PFSK-1 (cell line): Measurements from ENCODE around the gene PFN1.

ENCODE experiments used
- FOXP2 ChIP-seq: optimal IDR thresholded peaks from 2 replicates; pipeline ENCODE3; 2011; ENCODE audit warnings: borderline replicate concordance, control low read depth, inconsistent platforms; ENCODE audit not compliant: insufficient read depth; ENCODE audit errors: extremely low read length, extremely low read depth
- POLR2AphosphoS5 ChIP-seq: IDR thresholded peaks from 2 replicates; pipeline ENCODE4 v1.6.1; 2012; ENCODE audit warnings: low read depth, mild to moderate bottlenecking, control low read depth, low read length, moderate library complexity
- REST ChIP-seq, 2 experiments: IDR thresholded peaks; 2 replicates each; pipeline versions ENCODE4 v1.6.1 to v1.8.0; 2011 to 2012; ENCODE audit warnings: low read depth in 2 of 2, low read length in 2 of 2, control low read depth in 1 of 2, inconsistent platforms in 1 of 2, mild to moderate bottlenecking in 1 of 2, moderate library complexity in 1 of 2; ENCODE audit not compliant: insufficient read depth in 1 of 2
- SIN3A ChIP-seq: IDR thresholded peaks from 2 replicates; pipeline ENCODE4 v1.6.1; 2012; ENCODE audit warnings: mild to moderate bottlenecking, low read length, moderate library complexity, borderline replicate concordance; ENCODE audit not compliant: insufficient read depth
- TAF1 ChIP-seq: IDR thresholded peaks from 2 replicates; pipeline ENCODE4 v1.6.1; 2012; ENCODE audit warnings: low read length, control low read depth, borderline replicate concordance; ENCODE audit not compliant: insufficient read depth

PFN1 gene

GRCh38 chr17:4933646-4934045 is 14.7 kb downstream of the PFN1 start:
- TF ChIP-seq REST (IDR thresholded peaks at IDR 0.05; ENCODE audit: insufficient read depth in 1 of 2, low read depth in 2 of 2, low read length in 2 of 2) (no peak), SIN3A (no peak), TAF1 (no peak)

- TF ChIP-seq REST (IDR thresholded peaks at IDR 0.05; ENCODE audit: insufficient read depth in 1 of 2, low read depth in 2 of 2, low read length in 2 of 2) (no peak), SIN3A (no peak), FOXP2 (no peak), POLR2AphosphoS5 (no peak), TAF1 (no peak)
Observed at GRCh38 chr17:4932756-4933155, 15.6 kb downstream of the PFN1 start.

GRCh38 chr17:4931963-4932362 is 16.4 kb downstream of the PFN1 start, which contains the start of gene GP1BA:
TSS of gene GP1BA (plus strand) at chr17:4932277. CDS start at chr17:4932605, 328 bp downstream.
- no peak for TF ChIP-seq POLR2AphosphoS5
- no peak for TF ChIP-seq SIN3A
- no peak for TF ChIP-seq REST (IDR thresholded peaks at IDR 0.05; ENCODE audit: insufficient read depth in 1 of 2, low read depth in 2 of 2, low read length in 2 of 2)
- TF ChIP-seq TAF1: no peak
- TF ChIP-seq FOXP2: no peak

- no peak for TF ChIP-seq REST (IDR thresholded peaks at IDR 0.05; ENCODE audit: insufficient read depth in 1 of 2, low read depth in 2 of 2, low read length in 2 of 2)
- TF ChIP-seq SIN3A: no peak
- no peak for TF ChIP-seq FOXP2
- TF ChIP-seq TAF1: no peak
- no peak for TF ChIP-seq POLR2AphosphoS5
Observed at GRCh38 chr17:4928881-4929280, 19.4 kb downstream of the PFN1 start.

- TF ChIP-seq SIN3A (no peak), POLR2AphosphoS5 (no peak), TAF1 (no peak), REST (IDR thresholded peaks at IDR 0.05; ENCODE audit: insufficient read depth in 1 of 2, low read depth in 2 of 2, low read length in 2 of 2) (no peak), FOXP2 (no peak)
Observed at GRCh38 chr17:4921320-4921719, 27.0 kb downstream of the PFN1 start.
